Body of pancreas (tissue), 4 donors: ENCODE measurements around the gene TFDP1. TPM values are rescaled to one million over a fixed set of nuclear protein-coding genes. Genes with fewer than 3 reads are reported as not detected.

Experiments
- ATAC-seq: fragments of 150-250 bp; one replicate; pipeline ENCODE4 v1.9.1; 2016
- DNase-seq, 4 donors: peaks; one replicate each; pipeline ENCODE4 v3.0.0-alpha.2; 2019
- H3K27ac ChIP-seq, 4 donors: fragments of 200-600 bp; sonication (generic); 1 replicate in 3 of 4; 2 replicates in 1 of 4; pipeline versions ENCODE4 v1.5.1 to v1.6.1; 2016 to 2019; ENCODE audit warnings: mild to moderate bottlenecking in 1 of 4, mixed read lengths in 1 of 4, moderate library complexity in 1 of 4
- H3K27me3 ChIP-seq, 2 donors: fragments of 200-600 bp; sonication (generic); one replicate each; pipeline ENCODE4 v1.6.0; 2016; ENCODE audit warnings: mild to moderate bottlenecking in 1 of 2
- H3K36me3 ChIP-seq, 2 donors: fragments of 200-600 bp; sonication (generic); replicated peaks in 1 of 2; 2 replicates each; pipeline ENCODE4 v1.5.1; 2016; ENCODE audit warnings: low read depth in 2 of 2; ENCODE audit not compliant: insufficient read depth in 1 of 2
- H3K4me1 ChIP-seq: fragments of 200-600 bp; sonication (generic); one replicate; pipeline ENCODE4 v1.6.0; 2016
- H3K4me3 ChIP-seq, 2 donors: fragments of 200-600 bp; sonication (generic); 1 replicate in 1 of 2; 2 replicates in 1 of 2; pipeline ENCODE4 v1.5.1; 2016 to 2019
- H3K9me3 ChIP-seq, 3 donors: fragments of 200-600 bp; sonication (generic); 1 replicate in 2 of 3; 2 replicates in 1 of 3; pipeline ENCODE4 v1.5.1; 2016
- POLR2A ChIP-seq, 3 donors: fragments of 450-650 bp; IDR thresholded peaks; one replicate each; pipeline ENCODE4 v1.6.1; 2016; ENCODE audit warnings: antibody characterized with exemption in 3 of 3, mild to moderate bottlenecking in 2 of 3
- WGBS, 2 donors: methylation state at CpG; one replicate each; pipeline ENCODE4 v1.1.5; 2017; 5-methylcytosine and 5-hydroxymethylcytosine counted together
- intact Hi-C: fragments of 100-400 bp; cut with DNase I; formaldehyde crosslinking; loops from one replicate; pipeline ENCODE4 v1.15.1; 2023
- total RNA-seq, 2 donors: library from RNA; depleted of rRNA; stranded (reverse); fragments of >200 nt; gene quantifications; one replicate each; pipeline ENCODE4 v1.1.0, GENCODE V29; 2016
- TF ChIP-seq, protein P1 (sequence below), 7 experiments: fragments of 450-650 bp in 4 of 7; fragments of 200-600 bp in 3 of 7; sonication (generic) in 3 of 7; IDR thresholded peaks; one replicate each; pipeline ENCODE4 v1.5.1; 2016 to 2019; ENCODE audit warnings: antibody characterized with exemption in 7 of 7

TFDP1 gene
- total RNA-seq, 2 donors from 2014 or later, result 16.5 to 22.8 TPM

GRCh38 chr13:113660066-113660465 is 75.5 kb downstream of the TFDP1 start:
- no peak overlapping the region for H3K27ac ChIP-seq
- no peak for ATAC-seq
- H3K36me3 ChIP-seq, result no peaks in the 10 kb centered on the region
- DNase-seq, result peak in 2 of 4 donors; percentile 3
- TF ChIP-seq POLR2A (IDR thresholded peaks at IDR 0.05), result no peak
- TF ChIP-seq, protein P1, sequence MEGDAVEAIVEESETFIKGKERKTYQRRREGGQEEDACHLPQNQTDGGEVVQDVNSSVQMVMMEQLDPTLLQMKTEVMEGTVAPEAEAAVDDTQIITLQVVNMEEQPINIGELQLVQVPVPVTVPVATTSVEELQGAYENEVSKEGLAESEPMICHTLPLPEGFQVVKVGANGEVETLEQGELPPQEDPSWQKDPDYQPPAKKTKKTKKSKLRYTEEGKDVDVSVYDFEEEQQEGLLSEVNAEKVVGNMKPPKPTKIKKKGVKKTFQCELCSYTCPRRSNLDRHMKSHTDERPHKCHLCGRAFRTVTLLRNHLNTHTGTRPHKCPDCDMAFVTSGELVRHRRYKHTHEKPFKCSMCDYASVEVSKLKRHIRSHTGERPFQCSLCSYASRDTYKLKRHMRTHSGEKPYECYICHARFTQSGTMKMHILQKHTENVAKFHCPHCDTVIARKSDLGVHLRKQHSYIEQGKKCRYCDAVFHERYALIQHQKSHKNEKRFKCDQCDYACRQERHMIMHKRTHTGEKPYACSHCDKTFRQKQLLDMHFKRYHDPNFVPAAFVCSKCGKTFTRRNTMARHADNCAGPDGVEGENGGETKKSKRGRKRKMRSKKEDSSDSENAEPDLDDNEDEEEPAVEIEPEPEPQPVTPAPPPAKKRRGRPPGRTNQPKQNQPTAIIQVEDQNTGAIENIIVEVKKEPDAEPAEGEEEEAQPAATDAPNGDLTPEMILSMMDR (IDR thresholded peaks at IDR 0.05), result no peak
- intact Hi-C loops, result no loop called here
- H3K4me1 ChIP-seq, result peaks cover 6% of the 10 kb centered on the region
- WGBS, 2 donors, result 60 to 63% methylated on average over 3 of the region's 3 CpGs
- no peak overlapping the region for H3K4me3 ChIP-seq
- no peaks in the 10 kb centered on the region for H3K27me3 ChIP-seq
- no peaks in the 10 kb centered on the region for H3K9me3 ChIP-seq

DNA sequence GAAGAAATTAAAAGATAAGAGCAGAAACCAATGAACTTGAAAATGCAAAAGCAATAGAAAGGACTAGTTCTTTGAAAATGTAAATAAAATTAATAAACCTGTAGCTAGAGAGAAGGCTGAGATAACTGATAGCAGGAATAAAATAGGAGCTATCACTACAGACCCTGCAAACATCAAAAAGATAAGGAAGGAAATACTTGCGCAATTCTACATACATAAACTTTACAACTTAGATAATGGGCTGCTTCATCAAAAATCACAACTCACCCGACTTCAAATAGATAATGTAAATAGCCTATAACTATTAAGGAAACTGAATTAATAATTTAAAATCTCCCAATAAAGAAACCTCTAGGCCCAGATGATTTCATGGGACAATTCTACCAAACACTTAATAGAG is 77.0 kb downstream of the TFDP1 start:
- ATAC-seq (no peak), DNase-seq (no peak)
- no peaks in the 10 kb centered on the region for H3K36me3 ChIP-seq
- 65% methylated on average over 2 of the region's 2 CpGs for WGBS, 2 donors
- H3K9me3 ChIP-seq, result no peaks in the 10 kb centered on the region
- no peaks in the 10 kb centered on the region for H3K27me3 ChIP-seq
- no peak overlapping the region for H3K4me3 ChIP-seq
- H3K4me1 ChIP-seq, result peaks cover 8% of the 10 kb centered on the region
- no peak overlapping the region for H3K27ac ChIP-seq
- intact Hi-C loops, result no loop called here
- no peak for TF ChIP-seq POLR2A (IDR thresholded peaks at IDR 0.05)
- TF ChIP-seq, protein P1 (IDR thresholded peaks at IDR 0.05), result no peak

- WGBS, 2 donors, result 79 to 87% methylated on average over 15 of the region's 15 CpGs
- no peaks in the 10 kb centered on the region for H3K27me3 ChIP-seq
- DNase-seq, result peak in 2 of 4 donors; percentile 3 to 4
- no peak overlapping the region for H3K27ac ChIP-seq
- H3K4me3 ChIP-seq, result no peak overlapping the region
- no peak for ATAC-seq
- no peak for TF ChIP-seq POLR2A (IDR thresholded peaks at IDR 0.05)
- TF ChIP-seq, protein P1 (IDR thresholded peaks at IDR 0.05), result no peak
- peaks cover 8% of the 10 kb centered on the region for H3K4me1 ChIP-seq
- no peaks in the 10 kb centered on the region for H3K36me3 ChIP-seq
- intact Hi-C loops, result no loop called here
- H3K9me3 ChIP-seq, result no peaks in the 10 kb centered on the region
These were observed 79.4 kb downstream of the TFDP1 start for GRCh38 chr13:113663934-113664333.

GRCh38 chr13:113664751-113665596 is 80.4 kb downstream of the TFDP1 start:
- intact Hi-C loops, result no loop called here
- Histone ChIP-seq H3K36me3 (no peaks in the 10 kb centered on the region), H3K9me3 (no peaks in the 10 kb centered on the region), H3K4me1 (peaks cover 8% of the 10 kb centered on the region), H3K27ac (no peak overlapping the region), H3K4me3 (no peak overlapping the region), H3K27me3 (no peaks in the 10 kb centered on the region)
- TF ChIP-seq, protein P1 (IDR thresholded peaks at IDR 0.05), result no peak
- TF ChIP-seq POLR2A (IDR thresholded peaks at IDR 0.05), result no peak
- ATAC-seq, result peak; percentile 53
- DNase-seq, result peak in 3 of 4 donors; percentile 24 to 35 (median 27)
- WGBS, 2 donors, result 21 to 25% methylated on average over 20 to 21 of the region's 21 CpGs
